OCI-M2 (cell line): ENCODE results near the gene PIP5K1B.

Experiments used
- DNase-seq: peaks from one replicate; lab custom pipeline; 2025; ENCODE audit not compliant: unreplicated experiment; lab: John Stamatoyannopoulos, UW

The PIP5K1B gene

DNA sequence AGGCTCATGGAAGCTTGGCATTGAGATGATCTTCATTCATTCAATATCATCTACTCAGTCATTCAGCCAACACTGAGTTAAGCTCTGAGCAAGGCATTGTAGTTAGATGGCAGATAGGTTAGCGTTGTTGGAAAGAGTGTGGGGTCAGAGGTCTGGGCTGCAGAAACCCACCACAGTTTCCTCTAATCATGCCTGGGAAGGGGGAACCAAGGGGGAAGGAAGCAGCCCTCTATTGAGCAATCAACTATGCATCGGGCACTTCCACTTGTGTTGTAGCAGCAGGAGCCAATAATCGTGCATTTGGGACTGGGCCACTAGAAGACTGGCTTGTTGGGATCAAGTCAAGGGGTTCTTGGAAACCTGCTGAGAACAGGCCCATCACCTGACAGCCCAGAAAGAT lies 139.1 kb downstream of the PIP5K1B start:
- DNase-seq, result no peak

DNA sequence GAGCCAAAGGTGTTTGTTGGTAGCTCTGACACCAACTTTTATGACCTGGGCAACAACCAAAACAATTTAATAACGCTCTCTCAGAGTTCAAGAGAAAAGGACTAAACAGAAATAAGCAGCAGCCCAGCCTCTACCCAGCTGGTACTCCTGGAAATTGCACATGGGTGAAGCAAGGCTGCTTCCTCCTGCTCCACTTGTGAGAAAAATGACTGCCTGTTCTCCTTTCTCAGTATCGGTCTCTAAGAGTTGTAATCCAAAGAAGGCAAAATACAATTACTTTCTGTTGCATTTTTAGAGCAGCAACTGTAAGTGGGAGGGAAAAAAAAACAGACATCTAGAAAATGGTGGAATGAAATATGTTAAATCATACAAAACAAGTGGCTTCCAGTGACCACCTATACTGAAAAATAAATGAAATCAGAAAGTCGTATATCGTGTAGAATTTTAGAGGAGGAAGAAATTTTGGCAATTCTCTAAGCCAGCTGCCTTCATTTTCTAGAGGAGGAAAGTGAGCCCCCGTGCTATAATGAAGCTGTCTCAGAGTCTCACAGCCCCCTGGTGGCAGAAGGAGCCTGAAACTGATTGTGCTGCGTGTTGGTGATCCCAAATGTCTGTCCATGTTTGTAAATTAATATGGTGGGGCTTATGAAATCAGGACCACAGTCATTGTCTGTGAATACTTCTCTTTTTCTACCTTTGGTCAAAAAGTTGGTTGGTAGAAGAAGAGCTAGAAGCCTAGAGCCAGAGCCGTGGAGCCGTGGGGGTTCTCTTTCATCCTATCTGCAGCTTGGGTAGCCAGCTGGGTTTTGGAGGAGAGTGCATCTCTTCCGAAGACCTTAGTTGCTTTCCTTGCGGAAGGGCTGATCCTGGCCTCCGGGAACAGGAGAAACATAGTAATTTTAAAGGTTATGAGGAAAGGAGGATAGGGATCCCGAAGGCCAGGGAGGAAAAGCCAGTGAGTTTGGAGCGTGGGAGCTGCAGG lies 139.9 kb downstream of the PIP5K1B start:
- DNase-seq, result no peak

DNA sequence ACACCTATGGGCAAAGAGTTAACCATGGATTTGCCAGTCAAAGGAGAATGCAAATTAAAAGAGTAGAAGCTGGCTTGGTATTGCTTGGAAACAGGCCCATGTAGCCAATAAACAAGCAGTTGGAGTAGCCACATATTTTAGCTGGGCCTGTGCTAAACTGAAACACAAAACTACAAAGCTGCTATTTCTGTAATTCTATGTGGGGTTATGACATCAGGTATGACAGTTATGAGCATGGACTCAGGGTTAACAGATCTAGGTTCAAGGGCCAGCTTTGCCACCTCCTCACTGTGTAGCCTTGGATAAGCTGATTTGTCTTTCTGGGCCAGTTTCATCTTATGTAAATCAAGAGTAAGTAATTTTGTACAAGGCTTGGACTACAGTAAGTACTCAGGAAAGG lies 142.7 kb downstream of the PIP5K1B start:
- DNase-seq, result no peak

DNA sequence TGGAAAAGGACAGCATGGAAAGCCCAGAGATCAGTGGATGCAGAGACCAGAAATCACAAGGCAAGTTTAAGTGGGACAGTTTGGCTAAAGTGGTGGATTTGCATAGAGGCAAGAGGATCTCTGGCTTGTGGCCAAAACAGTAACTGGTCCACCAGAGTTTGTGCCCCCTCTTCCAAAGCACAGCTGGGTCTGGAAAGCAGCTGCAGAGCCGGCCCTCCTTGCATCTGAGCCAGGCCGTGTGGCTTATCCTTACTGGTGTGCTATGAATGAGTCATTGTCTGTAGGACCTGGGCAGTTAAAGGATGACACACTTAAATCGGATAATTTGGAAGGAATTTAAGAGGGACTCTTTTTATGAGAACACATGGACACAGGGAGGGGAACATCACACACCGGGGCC lies 146.6 kb downstream of the PIP5K1B start:
- DNase-seq, result no peak

DNA sequence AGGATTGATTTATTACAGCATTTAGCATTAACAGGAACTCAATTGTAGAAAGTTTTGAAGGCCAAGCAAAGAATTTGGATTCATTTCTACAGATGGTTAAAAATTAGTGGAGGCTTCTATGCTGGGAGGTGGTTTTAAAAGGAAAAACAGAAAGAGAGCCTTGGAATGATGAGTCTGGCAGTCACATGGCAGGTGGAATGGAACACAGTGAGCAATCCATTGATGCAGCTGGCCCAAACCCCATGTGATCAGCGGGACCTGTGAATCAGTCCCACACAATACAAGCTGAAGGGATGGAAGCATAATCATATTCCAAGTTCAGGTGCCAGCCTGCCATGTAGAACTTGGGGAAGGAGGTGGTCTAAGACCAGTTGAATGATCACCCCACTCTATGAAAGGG lies 147.9 kb downstream of the PIP5K1B start:
- no peak for DNase-seq

DNA sequence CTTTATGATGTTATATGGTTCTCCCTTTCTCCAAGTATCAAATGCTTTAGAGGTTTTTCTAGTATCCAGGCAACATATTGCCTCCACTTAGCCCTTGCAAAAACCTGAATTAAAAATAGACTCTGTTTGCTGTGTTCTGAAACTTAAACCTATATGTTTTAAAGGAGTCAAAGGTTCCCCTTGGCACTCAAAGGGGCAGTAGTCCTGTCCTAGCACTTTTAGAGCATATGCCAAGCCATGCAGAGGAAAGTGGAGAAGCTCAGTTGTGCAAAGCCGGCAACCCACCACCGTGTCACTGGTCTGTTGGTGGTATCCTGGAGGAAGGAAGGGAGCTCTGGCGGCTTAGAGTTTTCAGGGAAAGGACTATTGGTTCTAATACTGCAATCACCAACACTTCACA lies 154.3 kb downstream of the PIP5K1B start:
- DNase-seq, result no peak

DNA sequence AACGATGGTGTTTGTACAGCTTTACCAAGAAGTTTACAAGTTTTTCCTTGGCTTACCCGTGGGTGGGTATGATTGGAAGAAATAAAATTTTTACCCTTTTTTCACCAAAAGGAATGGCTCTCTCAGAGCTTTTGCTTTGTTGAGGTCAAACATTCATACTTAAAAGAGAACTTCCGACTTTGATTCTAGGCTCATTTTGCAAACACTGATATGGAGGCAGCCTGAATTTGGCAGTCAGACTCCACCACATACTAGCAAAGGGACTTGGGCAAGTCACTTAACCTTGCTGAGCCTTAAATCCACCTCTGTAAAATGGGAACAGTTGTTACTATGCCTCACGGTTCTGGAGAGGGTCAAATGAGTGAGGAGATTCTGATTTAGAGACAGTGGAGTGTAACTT lies 155.4 kb downstream of the PIP5K1B start:
- no peak for DNase-seq

DNA sequence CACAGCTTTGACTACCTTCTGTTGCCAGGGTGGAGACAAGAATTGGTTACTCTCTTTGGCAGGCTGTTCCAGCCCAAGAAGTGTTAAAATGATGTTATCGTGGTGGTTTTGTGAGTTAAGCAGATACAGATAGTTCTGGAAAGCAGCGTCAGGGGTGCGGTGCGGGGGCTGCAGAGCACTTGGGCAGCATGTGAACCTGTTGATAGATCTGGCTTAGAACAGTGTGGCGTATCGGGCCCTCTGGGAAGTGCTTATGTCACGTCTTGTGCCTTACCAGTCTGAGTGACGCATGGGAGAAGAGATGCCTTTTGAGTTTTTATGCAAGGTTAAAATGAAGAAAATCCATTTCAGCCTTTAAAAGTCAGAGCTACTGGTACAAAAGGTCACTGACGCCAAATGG lies 156.4 kb downstream of the PIP5K1B start:
- no peak for DNase-seq

DNA sequence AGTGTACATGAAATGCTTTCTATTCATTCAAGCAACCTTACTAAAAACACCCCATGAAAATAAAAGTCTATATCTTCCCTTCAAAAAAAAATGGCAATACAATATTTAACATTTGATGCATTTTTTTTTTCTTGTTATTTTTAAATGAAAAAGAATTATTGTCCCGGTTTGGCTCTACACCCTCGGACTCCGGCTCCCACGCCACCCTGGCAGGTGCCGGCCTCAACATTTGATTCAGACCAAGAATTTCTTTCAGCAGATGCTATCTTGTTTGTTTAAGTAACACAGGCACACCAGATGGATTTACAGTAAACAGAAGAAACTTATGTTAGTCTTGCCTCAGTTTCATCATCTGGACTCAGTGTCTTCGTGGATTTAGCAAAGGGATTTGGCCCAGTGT lies 162.0 kb downstream of the PIP5K1B start:
- no peak for DNase-seq

DNA sequence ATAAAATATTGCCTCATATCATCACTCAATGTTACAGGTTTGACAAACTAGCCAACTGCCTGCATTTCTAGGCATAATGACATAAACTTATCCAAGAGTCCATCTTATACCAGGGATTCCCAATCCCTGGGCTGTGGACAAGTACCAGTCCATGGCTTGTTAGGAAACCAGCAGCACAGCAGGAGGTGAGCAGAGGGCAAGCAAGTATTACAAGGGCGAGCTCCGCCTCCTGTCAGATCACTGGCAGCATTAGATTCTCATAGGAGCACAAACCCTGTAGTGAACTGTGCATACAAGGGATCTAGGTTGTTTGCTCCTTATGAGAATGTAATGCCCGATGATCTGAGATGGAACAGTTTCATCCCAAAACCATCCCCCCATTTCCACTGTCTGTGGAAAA lies 164.0 kb downstream of the PIP5K1B start:
- DNase-seq, result no peak

DNA sequence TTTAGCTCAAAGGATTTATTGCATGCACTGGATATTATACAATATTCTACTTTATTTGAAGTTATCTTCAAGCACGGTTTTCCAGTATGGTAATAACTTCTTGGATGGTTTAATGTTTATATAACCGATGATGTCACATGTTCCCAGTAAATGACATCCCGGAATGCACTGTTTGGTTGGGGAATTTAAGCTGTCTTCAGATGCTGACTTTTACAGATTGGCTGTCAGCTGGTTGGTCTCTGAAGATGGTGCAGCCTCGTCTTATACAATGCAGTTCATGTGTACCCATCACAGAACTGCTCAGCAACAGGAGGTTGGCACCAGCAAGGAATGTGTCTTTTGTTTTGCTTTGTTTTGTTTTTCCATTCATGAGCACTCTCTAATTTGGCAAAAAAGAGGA lies 165.0 kb downstream of the PIP5K1B start:
- no peak for DNase-seq

DNA sequence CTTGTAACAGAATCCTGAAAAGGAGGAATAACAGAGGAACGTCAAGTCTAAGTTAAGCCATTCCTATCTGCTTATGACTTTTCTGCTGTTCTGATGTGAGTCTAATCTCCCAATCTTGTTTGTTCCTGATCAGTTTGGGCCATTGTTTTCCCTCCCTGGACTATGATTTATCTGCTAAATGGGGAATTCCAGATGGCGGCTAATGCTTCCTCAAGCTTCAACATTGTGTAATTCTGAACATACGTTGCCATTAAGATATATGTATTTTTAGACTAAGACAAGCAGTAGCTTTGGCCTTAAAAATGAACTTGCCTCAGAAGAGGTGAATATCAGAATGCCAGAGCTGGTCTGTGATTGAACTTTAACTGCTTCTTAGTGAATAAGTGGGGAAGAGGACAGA lies 166.2 kb downstream of the PIP5K1B start:
- DNase-seq, result no peak

DNA sequence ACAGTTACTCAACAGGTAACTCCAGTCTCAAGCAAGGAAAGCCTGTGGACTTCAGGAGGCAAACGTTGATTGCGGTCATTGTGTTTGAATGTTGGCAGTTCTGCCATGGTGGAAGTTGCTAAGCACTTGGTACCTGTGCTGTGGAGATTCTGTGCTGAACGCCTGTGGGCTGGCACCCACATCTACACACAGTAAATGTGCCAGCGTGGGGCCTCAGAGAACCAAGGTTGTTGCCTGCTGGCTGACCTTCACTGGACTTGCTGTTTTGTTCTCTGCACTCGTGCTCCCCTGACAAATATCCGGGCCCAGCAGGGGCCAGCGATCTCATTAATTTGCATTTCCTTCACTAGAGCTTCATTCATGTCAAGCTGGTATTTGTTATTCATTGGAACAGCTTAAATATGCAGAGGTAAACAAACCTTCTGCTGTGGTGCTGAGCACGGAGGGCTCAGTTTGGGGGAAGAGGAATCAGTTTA lies 167.0 kb downstream of the PIP5K1B start:
- no peak for DNase-seq

DNA sequence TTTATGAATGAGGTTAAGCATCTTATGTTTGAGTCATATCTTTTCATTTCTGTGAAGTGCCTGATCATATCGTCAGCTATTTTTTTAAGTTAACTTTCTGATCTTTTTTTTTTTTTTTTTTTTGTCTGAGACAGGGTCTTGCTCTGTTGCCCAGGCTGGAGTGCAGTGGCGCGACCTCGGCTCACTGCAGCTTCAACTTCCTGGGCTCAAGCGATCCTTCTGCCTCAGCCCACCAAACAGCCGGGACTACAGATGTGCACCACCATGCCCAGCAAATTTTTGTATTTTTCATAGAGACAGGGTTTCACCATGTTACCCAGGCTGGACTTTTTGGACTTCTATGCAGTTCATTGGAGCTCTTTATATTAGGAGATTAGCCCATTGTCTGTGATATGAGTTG lies 168.1 kb downstream of the PIP5K1B start:
- DNase-seq, result no peak

DNA sequence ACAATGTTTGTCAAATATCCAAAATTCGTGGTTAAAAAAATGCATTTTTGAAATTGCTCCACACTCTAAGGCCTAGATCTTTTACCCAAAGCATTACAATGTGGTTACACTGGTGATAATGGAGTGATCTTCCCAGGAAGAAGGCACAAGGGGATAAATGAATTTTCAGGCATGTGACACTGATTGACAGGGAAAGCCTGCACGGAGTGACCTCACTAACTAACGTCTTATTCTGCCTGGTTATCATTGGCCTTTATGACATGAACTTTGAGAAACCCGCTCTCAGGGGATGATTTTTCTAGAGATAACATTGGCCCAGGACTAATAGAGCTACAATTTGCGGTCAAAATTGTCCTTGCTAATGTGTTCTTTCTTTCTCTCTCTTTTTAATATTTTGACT lies 171.2 kb downstream of the PIP5K1B start:
- no peak for DNase-seq

DNA sequence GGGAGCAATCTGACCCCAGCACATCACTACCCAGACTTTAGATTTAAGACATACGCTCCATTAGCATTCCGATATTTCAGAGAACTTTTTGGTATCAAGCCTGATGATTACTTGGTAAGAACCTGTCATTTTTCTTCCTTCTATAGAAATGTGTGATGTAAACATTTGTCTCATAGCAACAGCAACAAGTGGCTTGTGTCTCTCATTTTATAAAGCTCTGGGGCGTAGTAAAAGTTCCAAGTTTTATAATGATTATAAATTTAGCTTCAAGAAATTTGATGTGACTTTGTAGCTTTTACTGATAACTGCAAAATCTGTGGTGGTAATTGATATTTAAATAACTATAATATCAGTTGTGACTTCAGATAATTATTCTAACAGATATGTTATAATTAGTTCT lies 171.6 kb downstream of the PIP5K1B start:
- DNase-seq, result no peak

DNA sequence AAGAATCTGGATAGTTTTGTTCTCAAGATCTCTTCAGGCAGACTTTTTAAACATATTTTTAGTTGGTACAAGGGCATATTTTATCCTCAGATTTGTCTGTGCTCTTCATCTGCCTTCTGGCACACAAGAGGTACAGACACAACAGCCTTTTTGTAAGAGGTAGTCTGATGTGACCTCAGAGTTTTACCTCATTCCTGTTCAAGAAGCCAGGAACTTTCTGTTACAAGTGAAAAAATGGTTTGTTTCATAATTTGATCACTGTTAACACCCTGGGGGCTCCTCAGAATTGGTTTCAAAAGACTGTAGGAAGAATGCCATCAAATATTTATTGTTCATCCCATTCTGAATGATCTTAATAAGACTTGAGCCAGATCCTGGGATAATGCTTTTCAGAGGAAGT lies 172.2 kb downstream of the PIP5K1B start:
- DNase-seq, result no peak

DNA sequence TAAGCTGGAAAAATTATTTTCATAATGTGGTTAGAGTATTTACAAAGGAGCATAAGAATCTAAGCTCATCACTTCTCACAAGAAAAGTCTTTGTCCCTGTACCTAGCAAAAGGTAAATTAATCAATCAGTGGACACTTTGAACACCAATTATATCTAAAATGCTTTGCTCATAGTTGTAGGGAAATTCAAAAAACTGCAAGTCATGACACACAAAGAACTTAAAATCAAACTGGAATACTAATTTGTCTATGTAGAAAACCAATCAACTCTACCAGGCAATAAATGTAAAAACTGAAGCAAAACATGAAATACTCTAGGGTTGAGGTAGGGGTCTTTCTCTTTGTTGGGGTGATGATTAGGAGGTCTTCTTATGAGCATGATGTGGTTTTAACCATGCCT lies 173.4 kb downstream of the PIP5K1B start:
- DNase-seq, result no peak

DNA sequence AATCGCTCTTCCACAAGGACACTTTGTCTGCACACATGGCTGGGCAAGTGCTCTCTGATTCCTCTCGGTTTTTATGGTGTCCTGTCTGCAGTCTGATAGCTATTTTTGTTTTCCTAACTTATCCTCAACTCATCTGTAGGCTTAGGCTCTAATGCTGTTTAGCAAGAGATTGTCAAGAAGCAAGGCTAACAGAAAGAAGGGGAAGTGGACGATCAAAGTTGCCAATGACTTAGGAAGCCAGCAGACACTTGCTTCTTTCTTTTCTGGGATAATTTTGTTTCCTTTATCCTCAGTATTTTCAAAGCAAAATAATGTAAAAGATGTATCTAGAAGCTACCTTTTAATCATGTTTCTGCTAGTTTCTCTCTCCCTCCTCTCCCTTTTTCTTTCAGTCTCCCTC lies 178.2 kb downstream of the PIP5K1B start:
- no peak for DNase-seq

DNA sequence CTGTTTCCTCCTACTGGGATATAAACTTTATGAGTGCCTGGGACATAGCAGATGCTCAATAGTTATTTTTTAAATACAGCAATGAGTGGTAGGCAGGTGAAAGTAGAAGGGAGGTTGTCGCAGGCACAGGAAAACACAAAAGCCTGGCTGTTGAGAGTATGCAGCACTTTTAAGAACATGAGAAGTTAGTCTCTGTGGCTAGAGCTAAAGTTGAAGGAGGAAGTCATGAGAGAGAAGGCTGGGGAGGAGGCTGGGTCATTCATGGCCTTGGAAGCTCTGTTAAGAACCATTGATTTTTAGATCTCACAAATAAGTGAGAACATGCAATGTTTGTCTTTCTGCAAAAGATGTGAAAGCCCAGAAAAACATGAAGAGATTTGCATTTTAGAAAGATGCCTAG lies 182.2 kb downstream of the PIP5K1B start:
- DNase-seq, result no peak

DNA sequence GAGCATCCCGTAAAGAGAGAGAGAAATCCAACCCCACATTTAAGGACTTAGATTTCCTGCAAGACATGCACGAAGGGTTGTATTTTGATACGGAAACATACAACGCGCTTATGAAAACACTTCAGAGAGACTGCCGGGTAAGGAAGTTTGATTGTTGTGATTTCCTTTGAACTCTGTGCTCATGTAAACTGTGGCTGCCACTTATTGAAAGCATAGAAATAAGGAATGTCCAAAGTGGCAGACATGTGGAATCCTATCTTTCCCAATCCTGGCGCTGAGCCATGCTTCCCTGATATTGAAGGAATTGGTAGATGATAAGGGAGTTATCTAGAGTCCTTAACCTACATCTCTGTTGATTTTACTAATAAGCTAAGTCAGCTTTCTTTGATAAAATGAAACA lies 189.5 kb downstream of the PIP5K1B start:
- no peak for DNase-seq

DNA sequence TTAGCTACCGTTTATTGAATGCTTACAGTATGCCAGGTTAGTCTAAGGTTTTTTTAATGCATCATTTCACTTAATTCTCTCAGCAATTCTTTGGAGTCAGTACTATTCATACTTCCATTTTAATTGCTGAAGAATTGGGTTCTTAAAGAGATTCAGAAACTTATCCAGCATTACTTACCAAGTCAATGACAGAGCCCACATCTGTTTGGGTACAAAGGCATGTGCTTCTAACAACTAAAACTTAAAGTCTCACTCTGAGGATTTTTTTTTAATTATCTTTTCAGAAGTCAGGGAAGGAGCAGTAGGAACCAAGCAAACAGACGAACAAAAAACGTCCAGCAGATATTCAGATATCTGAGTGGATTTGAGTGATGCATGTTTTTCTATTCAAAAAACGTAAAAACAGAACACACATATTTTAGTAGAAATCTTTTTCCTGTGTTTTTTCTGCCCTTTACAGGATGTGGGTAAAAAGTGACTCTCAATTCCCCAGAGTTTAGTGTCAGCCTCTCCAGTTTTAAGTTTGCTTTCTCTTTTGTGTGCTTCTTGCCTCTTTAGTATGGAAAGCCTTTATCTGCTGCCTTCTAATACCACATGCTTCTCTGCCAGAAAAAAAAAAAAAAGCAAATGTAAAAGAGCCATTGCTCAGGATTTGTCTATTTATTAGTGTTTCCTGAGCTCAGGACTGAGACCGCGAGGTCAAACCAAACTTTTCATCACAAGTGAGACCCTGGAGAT lies 190.9 kb downstream of the PIP5K1B start:
- no peak for DNase-seq
